Measurements from ENCODE around the gene PIP5K1A. TPM values are rescaled to one million over a fixed set of nuclear protein-coding genes. Genes with fewer than 3 reads are reported as not detected.
"Not testable (repeated sequence)": the region's sequence is repeated elsewhere in the genome, so short reads cannot be mapped to it uniquely, and the experiment has no call there.

PIP5K1A gene
- total and polyA plus RNA-seq, 4 donors: 21.7 to 120 (median 37.5) TPM

GRCh38 chr1:151267760-151268159 lies 69.4 kb downstream of the PIP5K1A start:
- Histone ChIP-seq H3K4me3 (no peak overlapping the region), H3K9ac (ENCODE audit: insufficient read depth in 1 of 2, low read length in 2 of 2) (no peak overlapping the region), H3K4me1 (ENCODE audit: control insufficient read depth in 5 of 5, insufficient read depth in 5 of 5, low read length in 5 of 5) (no peaks in the 10 kb centered on the region), H3K27ac (ENCODE audit: low read depth in 1 of 2, low read length in 1 of 2) (no peak overlapping the region), H3K27me3 (ENCODE audit: control insufficient read depth in 3 of 3, insufficient read depth in 3 of 3, low read length in 2 of 3) (no peaks in the 10 kb centered on the region), H3K9me3 (ENCODE audit: control insufficient read depth in 4 of 4, insufficient read depth in 3 of 4, low read length in 3 of 4) (no peaks in the 10 kb centered on the region), H3K36me3 (ENCODE audit: control insufficient read depth in 4 of 4, insufficient read depth in 4 of 4, low read length in 4 of 4) (peaks cover 13 to 49% (median 30%) of the 10 kb centered on the region in 4 donors)
- TF ChIP-seq CTCF (IDR thresholded peaks at IDR 0.05; ENCODE audit: control extremely low read depth, extremely low read depth): no peak
- no peak for DNase-seq
- 66 to 74% methylated on average over 4 of the region's 4 CpGs for WGBS, 2 donors
- no peak for ATAC-seq (ENCODE audit: insufficient read depth, low FRiP score)

- WGBS, 2 donors: 83 to 89% methylated on average over 3 of the region's 3 CpGs
- DNase-seq: no peak
- no peak for ATAC-seq (ENCODE audit: insufficient read depth, low FRiP score)
- Histone ChIP-seq H3K36me3 (ENCODE audit: control insufficient read depth in 4 of 4, insufficient read depth in 4 of 4, low read length in 4 of 4) (peaks cover 0 to 6% (median 0%) of the 10 kb centered on the region in 4 donors), H3K4me1 (ENCODE audit: control insufficient read depth in 5 of 5, insufficient read depth in 5 of 5, low read length in 5 of 5) (no peaks in the 10 kb centered on the region), H3K4me3 (no peak overlapping the region), H3K27ac (ENCODE audit: low read depth in 1 of 2, low read length in 1 of 2) (no peak overlapping the region), H3K9me3 (ENCODE audit: control insufficient read depth in 4 of 4, insufficient read depth in 3 of 4, low read length in 3 of 4) (no peaks in the 10 kb centered on the region), H3K9ac (ENCODE audit: insufficient read depth in 1 of 2, low read length in 2 of 2) (no peak overlapping the region), H3K27me3 (ENCODE audit: control insufficient read depth in 3 of 3, insufficient read depth in 3 of 3, low read length in 2 of 3) (peaks cover 0 to 2% (median 0%) of the 10 kb centered on the region in 3 donors)
- no peak for TF ChIP-seq CTCF (IDR thresholded peaks at IDR 0.05; ENCODE audit: control extremely low read depth, extremely low read depth)
Observed at GRCh38 chr1:151273924-151274466, 75.6 kb downstream of the PIP5K1A start.

- not testable (repeated sequence) for H3K27ac ChIP-seq (ENCODE audit: low read depth in 1 of 2, low read length in 1 of 2); H3K27me3 ChIP-seq (ENCODE audit: control insufficient read depth in 3 of 3, insufficient read depth in 3 of 3, low read length in 2 of 3); H3K4me3 ChIP-seq; H3K36me3 ChIP-seq (ENCODE audit: control insufficient read depth in 4 of 4, insufficient read depth in 4 of 4, low read length in 4 of 4); H3K9me3 ChIP-seq (ENCODE audit: control insufficient read depth in 4 of 4, insufficient read depth in 3 of 4, low read length in 3 of 4); DNase-seq; ATAC-seq (ENCODE audit: insufficient read depth, low FRiP score); H3K9ac ChIP-seq (ENCODE audit: insufficient read depth in 1 of 2, low read length in 2 of 2); H3K4me1 ChIP-seq (ENCODE audit: control insufficient read depth in 5 of 5, insufficient read depth in 5 of 5, low read length in 5 of 5)
- WGBS, 2 donors: 66 to 79% methylated on average over 5 of the region's 5 CpGs
Observed at GRCh38 chr1:151275341-151275740, 77.0 kb downstream of the PIP5K1A start.

DNA sequence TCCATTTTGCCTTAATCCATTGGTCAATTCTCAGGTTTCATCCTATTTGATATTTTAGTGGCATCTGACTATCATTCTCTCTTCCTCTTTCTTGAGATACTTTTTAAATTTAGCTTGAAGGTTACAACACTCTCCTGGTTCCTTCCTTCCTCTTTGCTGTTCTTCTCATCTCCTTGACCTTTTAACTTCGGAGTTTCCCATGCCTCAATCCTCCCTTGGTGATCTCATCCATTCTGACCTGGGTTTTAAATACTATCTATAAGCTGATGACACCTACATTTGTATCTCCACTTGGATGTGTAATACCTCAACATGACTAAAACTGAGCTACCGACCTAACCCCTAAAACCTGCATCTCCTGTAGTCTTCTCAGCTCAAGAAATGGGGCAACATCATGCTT lies 78.9 kb downstream of the PIP5K1A start:
- H3K27ac ChIP-seq (ENCODE audit: low read depth in 1 of 2, low read length in 1 of 2): no peak overlapping the region
- no peak for ATAC-seq (ENCODE audit: insufficient read depth, low FRiP score)
- WGBS, 2 donors: 26 to 51% methylated on average over 2 of the region's 2 CpGs
- peaks cover 0 to 4% (median 0%) of the 10 kb centered on the region in 5 donors for H3K4me1 ChIP-seq (ENCODE audit: control insufficient read depth in 5 of 5, insufficient read depth in 5 of 5, low read length in 5 of 5)
- no peaks in the 10 kb centered on the region for H3K9me3 ChIP-seq (ENCODE audit: control insufficient read depth in 4 of 4, insufficient read depth in 3 of 4, low read length in 3 of 4)
- H3K9ac ChIP-seq (ENCODE audit: insufficient read depth in 1 of 2, low read length in 2 of 2): no peak overlapping the region
- H3K4me3 ChIP-seq: no peak overlapping the region
- no peak for DNase-seq
- peaks cover 0 to 1% (median 0%) of the 10 kb centered on the region in 4 donors for H3K36me3 ChIP-seq (ENCODE audit: control insufficient read depth in 4 of 4, insufficient read depth in 4 of 4, low read length in 4 of 4)
- peaks cover 0 to 2% (median 0%) of the 10 kb centered on the region in 3 donors for H3K27me3 ChIP-seq (ENCODE audit: control insufficient read depth in 3 of 3, insufficient read depth in 3 of 3, low read length in 2 of 3)
- no peak for TF ChIP-seq CTCF (IDR thresholded peaks at IDR 0.05; ENCODE audit: control extremely low read depth, extremely low read depth)

All from lung (tissue), 12 donors.